Activated effector memory CD4-positive, alpha-beta T cell treated with anti-CD3 and anti-CD28 coated beads, Interleukin-2, amount 50 U/mL, for 16 hours (primary cell): ENCODE results near the gene DAG1.

Source experiments
- DNase-seq: peaks from one replicate; pipeline ENCODE4 v3.0.0-alpha.2; 2020

The DAG1 gene

GRCh38 chr3:49519296-49519695 lies 49.2 kb downstream of the DAG1 start:
- no peak for DNase-seq

GRCh38 chr3:49519916-49520385 lies 49.9 kb downstream of the DAG1 start:
- DNase-seq: no peak

DNA sequence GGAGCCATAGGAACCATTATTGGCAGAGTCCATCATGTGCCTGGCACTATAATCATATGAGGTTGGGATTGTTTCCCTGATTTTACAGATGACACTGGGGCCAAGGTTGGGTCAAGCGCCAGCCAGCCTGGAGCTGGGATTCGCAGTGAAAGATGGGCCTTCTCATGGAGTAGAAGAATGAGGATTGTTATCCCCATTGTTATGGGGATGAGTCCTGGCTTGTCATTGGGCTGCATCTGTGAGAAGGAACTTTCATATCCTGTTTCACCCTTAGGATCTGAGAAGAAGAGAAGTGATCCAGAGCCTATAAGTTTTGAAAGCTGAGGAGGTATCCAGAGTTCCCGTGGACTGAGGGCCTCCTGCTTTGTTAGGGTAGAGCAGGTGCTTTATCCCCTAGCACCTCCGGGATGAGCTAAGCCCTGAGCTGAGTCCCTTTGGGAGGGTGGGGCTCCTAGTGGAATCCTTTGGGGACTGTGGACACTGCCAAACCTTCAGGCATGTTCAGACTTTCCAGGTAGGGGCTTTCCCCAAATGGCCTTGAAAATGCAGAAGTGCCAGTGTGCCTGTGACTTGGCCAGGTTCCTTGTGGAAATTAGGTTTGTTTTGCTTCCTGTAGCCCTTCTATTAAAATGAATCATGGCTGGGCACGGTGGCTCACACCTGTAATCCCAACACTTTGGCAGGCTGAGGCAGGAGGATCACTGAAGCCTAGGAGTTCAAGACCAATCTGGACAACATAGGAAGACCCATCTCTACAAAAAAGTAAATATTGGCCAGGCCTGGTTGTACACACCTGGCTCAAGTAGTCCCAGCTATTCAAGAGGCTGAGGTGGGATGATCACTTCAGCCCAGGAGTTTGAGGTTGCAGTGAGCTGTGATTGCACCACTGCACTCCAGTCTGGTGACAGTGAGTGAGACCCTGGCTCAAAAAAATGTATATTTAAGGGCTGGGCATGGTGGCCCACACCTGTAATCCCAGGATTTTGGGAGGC lies 54.0 kb downstream of the DAG1 start:
- no peak for DNase-seq

- DNase-seq: no peak
These were observed 59.5 kb downstream of the DAG1 start for GRCh38 chr3:49529567-49529966.

DNA sequence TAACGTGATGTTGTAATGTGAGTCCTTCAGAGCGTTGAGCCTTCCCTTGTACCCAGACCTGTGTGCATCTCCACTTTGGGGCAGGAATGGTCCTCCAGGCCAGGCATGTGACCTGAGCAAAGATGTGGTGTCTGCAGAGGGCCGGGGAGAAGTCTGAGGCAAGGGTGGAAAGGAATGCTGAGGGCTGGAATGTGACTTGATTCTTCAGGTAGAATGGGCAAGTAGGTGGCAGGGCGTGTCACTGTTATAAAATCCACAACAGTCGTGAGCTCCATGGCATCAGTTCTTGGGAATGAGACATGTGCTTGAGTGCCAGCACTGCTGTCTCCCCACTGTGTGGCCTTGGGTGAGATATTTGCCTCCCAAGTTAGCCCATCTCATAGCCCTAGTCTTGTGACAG lies 60.2 kb downstream of the DAG1 start:
- no peak for DNase-seq

DNA sequence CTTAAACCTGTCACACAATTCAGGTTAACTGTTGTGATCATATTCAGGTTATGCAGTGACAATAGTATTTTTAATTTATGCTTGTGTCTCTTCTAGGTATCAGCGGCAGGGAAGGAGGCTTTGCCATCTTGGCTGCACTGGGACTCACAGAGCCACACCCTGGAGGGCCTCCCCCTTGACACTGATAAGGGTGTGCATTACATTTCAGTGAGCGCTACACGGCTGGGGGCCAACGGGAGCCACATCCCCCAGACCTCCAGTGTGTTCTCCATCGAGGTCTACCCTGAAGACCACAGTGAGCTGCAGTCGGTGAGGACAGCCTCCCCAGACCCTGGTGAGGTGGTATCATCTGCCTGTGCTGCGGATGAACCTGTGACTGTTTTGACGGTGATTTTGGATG lies 60.6 kb downstream of the DAG1 start:
- no peak for DNase-seq

DNA sequence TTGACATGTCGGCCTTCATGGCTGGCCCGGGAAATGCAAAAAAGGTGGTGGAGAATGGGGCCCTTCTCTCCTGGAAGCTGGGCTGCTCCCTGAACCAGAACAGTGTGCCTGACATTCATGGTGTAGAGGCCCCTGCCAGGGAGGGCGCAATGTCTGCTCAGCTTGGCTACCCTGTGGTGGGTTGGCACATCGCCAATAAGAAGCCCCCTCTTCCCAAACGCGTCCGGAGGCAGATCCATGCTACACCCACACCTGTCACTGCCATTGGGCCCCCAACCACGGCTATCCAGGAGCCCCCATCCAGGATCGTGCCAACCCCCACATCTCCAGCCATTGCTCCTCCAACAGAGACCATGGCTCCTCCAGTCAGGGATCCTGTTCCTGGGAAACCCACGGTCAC lies 61.2 kb downstream of the DAG1 start:
- DNase-seq: no peak

GRCh38 chr3:49531715-49532114 lies 61.6 kb downstream of the DAG1 start:
- DNase-seq: no peak

DNA sequence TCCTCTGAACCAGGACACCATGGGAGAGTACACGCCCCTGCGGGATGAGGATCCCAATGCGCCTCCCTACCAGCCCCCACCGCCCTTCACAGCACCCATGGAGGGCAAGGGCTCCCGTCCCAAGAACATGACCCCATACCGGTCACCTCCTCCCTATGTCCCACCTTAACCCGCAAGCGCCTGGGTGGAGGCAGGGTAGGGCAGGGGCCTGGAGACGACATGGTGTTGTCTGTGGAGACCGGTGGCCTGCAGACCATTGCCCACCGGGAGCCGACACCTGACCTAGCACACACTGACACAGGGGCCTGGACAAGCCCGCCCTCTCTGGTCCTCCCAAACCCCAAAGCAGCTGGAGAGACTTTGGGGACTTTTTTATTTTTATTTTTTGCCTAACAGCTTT lies 63.0 kb downstream of the DAG1 start:
- DNase-seq: no peak

- DNase-seq: no peak
These were observed 63.9 kb downstream of the DAG1 start for GRCh38 chr3:49533786-49534519.

DNA sequence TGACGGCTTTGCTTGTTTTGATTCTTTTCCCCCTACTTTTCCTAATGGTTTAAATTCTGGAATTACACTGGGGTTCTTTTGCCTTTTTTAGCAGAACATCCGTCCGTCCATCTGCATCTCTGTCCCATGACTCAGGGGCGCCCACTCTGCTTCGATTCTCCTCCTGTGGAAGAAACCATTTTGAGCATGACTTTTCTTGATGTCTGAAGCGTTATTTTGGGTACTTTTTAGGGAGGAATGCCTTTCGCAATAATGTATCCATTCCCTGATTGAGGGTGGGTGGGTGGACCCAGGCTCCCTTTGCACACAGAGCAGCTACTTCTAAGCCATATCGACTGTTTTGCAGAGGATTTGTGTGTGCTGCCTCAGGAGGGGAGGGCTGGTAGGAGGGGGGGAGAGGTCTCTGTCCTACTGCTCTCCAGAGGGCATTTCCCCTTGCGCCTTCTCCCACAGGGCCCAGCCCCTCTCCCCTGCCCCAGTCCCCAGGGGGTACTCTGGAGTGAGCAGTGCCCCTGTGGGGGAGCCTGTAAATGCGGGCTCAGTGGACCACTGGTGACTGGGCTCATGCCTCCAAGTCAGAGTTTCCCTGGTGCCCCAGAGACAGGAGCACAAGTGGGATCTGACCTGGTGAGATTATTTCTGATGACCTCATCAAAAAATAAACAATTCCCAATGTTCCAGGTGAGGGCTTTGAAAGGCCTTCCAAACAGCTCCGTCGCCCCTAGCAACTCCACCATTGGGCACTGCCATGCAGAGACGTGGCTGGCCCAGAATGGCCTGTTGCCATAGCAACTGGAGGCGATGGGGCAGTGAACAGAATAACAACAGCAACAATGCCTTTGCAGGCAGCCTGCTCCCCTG lies 64.7 kb downstream of the DAG1 start:
- DNase-seq: no peak

- DNase-seq: no peak
These were observed 66.2 kb downstream of the DAG1 start for GRCh38 chr3:49535971-49536874.

DNA sequence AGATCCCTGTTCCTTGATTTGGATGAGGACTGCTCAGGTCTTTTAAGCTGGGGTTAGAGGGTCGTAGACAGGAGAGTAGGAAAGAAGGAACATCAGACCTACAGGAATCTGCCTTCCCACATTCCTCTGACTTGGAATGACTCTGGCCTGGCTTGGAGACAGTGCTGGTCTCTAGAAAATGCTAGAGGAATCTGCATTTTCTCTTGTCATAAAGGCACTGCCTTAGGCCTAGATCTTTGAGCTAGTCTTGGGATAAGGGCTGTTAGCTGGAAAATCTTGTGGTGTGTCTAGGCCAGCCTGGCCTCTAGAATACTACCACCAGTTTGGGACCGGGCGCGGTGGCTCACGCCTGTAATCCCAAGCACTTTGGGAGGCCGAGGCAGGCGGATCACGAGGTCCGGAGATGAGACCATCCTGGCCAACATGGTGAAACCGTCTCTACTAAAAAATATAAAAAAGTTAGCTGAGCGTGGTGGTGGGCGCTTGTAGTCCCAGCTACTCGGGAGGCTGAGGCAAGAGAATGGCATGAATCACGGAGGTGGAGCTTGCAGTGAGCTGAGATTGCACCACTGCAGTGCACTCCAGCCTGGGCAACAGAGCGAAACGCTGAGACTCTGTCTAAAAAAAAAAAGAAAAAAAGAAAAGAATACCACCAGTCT lies 66.9 kb downstream of the DAG1 start:
- no peak for DNase-seq

GRCh38 chr3:49539659-49540560 lies 69.8 kb downstream of the DAG1 start:
- DNase-seq: peak; percentile 97

GRCh38 chr3:49552087-49552486 lies 82.0 kb downstream of the DAG1 start:
- no peak for DNase-seq

GRCh38 chr3:49553324-49553691 lies 83.2 kb downstream of the DAG1 start:
- peak; percentile 38 for DNase-seq

DNA sequence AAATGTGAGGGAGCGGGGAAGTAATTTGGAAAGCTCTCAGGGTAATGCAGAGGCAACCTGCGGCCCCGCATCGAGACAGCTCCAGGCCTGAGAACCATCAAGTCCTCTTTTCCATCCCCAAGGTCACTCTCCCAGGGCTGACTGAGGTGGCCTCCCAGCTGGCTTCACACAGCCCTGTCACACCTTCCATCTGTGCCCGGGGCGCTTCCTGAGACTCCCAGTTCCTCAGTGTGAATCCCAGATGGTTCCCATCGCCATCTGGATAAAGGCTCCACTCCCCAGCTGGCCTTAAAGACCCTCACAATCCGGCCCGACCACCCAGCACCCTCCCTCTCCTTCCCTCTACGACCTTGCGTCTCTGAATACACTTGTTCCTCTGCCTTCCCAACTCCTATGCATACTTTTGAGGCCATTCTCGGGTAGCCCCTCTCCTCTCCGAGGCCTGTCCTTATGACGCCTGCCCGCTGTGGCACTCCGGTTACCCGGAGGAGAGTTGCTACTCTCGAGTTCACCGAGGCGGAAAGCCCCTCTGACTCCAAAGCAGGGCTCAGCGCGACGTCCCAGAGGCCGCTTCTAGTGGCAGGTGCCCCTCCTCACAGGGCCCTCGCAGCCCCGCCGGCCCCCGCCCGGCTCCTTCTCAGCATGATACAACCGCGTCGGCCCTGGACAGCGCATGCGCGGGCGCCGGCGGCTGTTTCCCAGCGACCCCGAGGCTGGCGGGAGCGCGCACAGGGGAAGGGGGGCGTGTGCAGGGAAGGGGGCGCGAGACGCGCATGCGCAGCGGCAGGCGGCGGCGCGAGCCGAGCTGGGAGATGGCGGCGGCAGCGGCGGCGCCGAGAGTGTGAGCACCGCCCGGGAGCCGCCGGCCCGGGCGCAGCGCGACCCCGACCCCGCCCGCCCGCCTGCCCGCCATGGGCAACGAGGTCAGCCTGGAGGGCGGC lies 83.9 kb downstream of the DAG1 start, which contains the start of gene BSN:
Gene BSN, plus strand, starts transcription at position 786 of the 941 bp plus-strand sequence. Its CDS starts 126 bp downstream, at position 912.
- peak; percentile 94 for DNase-seq

- peak; percentile 86 for DNase-seq
These were observed 84.7 kb downstream of the DAG1 start for GRCh38 chr3:49554633-49555265.
